Peyer's patch (tissue), 4 donors: Measurements from ENCODE around the gene TSPO. TPM values are rescaled to one million over a fixed set of nuclear protein-coding genes. Genes with fewer than 3 reads are reported as not detected.
A peak's percentile ranks its signal among the peaks of the same experiment; 100 is the strongest.

ENCODE experiments used
- DNase-seq, 3 donors: peaks; one replicate each; pipeline ENCODE4 v3.0.0-alpha.2; 2017 to 2019
- H3K27ac ChIP-seq, 4 donors: fragments of 200-600 bp; sonication (generic); one replicate each; pipeline ENCODE4 v1.5.1; 2016 to 2019
- H3K27me3 ChIP-seq, 2 donors: fragments of 200-600 bp; sonication (generic); one replicate each; pipeline ENCODE4 v1.5.1; 2019
- H3K36me3 ChIP-seq, 3 donors: fragments of 200-600 bp; sonication (generic); one replicate each; pipeline ENCODE4 v1.5.1; 2016 to 2019
- H3K4me1 ChIP-seq, 4 donors: fragments of 200-600 bp; sonication (generic); one replicate each; pipeline ENCODE4 v1.5.1; 2016 to 2019
- H3K4me3 ChIP-seq, 4 donors: fragments of 200-600 bp; sonication (generic); 1 replicate in 3 of 4; 2 replicates in 1 of 4; pipeline ENCODE4 v1.5.1; 2016 to 2019; ENCODE audit warnings: mild to moderate bottlenecking in 1 of 4
- H3K9me3 ChIP-seq, 4 donors: fragments of 200-600 bp; sonication (generic); one replicate each; pipeline ENCODE4 v1.5.1; 2016 to 2019; ENCODE audit warnings: mild to moderate bottlenecking in 1 of 4
- POLR2A ChIP-seq, 2 donors: fragments of 450-650 bp; IDR thresholded peaks; one replicate each; pipeline ENCODE4 v1.5.1; 2017; ENCODE audit warnings: antibody characterized with exemption in 2 of 2, mild to moderate bottlenecking in 2 of 2, moderate library complexity in 2 of 2
- total RNA-seq, 4 donors: library from RNA; depleted of rRNA; stranded (reverse); fragments of >200 nt; gene quantifications; one replicate each; pipeline ENCODE4 v1.1.0, GENCODE V29; 2016
- TF ChIP-seq, protein P1 (sequence below), 6 experiments: fragments of 450-650 bp in 4 of 6; fragments of 200-600 bp in 2 of 6; sonication (generic) in 1 of 6; IDR thresholded peaks; one replicate each; pipeline ENCODE4 v1.5.1; 2017 to 2019; ENCODE audit warnings: antibody characterized with exemption in 6 of 6, mild to moderate bottlenecking in 3 of 6, moderate library complexity in 1 of 6

TSPO gene
- total RNA-seq, 4 donors from 2014 or later, result 220 to 304 (median 270) TPM

DNA sequence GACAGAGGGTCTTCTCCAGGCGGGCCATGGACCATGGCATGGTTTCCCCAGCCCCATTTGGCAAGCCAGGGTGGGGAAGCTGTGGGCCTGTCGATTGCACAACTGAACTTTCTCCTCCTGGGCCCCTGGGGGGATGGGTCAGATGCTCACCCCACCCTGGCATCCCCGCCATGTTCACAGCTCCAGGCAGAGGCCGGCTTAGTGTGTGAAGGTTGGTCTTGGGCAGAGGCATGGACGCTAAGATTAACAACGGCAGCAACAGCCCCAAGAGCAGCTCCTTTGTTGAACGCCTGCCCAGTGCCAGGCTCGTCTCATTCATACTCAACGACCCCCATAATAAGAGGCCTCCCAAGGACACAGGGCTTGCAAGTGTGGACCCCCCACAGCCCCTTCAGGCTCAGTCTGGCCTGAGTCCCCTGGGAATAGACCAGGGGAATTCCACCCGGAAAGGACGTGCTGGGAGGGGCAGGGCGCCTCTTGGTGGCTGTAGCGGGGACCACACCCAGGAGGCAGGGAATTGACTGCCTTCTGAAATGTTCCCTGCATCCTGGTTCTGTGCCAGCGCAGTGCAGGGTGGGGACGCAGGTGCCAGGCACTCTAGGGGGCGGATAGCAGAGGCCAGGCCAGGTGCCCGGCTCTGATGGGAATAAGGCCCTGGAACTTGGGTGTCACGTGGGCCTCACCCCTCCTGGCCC lies 8.3 kb downstream of the TSPO start:
- peak overlapping the region in 3 of 4 donors; percentile 23 to 52 (median 36) for H3K27ac ChIP-seq
- peaks cover 0 to 14% (median 0%) of the 10 kb centered on the region in 3 donors for H3K36me3 ChIP-seq
- no peaks in the 10 kb centered on the region for H3K27me3 ChIP-seq
- DNase-seq, result peak in 2 of 3 donors; percentile 79 to 85
- peaks cover 0 to 54% (median 0%) of the 10 kb centered on the region in 4 donors for H3K4me1 ChIP-seq
- no peaks in the 10 kb centered on the region for H3K9me3 ChIP-seq
- TF ChIP-seq, protein P1, sequence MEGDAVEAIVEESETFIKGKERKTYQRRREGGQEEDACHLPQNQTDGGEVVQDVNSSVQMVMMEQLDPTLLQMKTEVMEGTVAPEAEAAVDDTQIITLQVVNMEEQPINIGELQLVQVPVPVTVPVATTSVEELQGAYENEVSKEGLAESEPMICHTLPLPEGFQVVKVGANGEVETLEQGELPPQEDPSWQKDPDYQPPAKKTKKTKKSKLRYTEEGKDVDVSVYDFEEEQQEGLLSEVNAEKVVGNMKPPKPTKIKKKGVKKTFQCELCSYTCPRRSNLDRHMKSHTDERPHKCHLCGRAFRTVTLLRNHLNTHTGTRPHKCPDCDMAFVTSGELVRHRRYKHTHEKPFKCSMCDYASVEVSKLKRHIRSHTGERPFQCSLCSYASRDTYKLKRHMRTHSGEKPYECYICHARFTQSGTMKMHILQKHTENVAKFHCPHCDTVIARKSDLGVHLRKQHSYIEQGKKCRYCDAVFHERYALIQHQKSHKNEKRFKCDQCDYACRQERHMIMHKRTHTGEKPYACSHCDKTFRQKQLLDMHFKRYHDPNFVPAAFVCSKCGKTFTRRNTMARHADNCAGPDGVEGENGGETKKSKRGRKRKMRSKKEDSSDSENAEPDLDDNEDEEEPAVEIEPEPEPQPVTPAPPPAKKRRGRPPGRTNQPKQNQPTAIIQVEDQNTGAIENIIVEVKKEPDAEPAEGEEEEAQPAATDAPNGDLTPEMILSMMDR (IDR thresholded peaks at IDR 0.05), result peak in 4 of 6 experiments; percentile 30 to 72 (median 66)
- TF ChIP-seq POLR2A (IDR thresholded peaks at IDR 0.05), result no peak
- H3K4me3 ChIP-seq, result no peak overlapping the region

DNA sequence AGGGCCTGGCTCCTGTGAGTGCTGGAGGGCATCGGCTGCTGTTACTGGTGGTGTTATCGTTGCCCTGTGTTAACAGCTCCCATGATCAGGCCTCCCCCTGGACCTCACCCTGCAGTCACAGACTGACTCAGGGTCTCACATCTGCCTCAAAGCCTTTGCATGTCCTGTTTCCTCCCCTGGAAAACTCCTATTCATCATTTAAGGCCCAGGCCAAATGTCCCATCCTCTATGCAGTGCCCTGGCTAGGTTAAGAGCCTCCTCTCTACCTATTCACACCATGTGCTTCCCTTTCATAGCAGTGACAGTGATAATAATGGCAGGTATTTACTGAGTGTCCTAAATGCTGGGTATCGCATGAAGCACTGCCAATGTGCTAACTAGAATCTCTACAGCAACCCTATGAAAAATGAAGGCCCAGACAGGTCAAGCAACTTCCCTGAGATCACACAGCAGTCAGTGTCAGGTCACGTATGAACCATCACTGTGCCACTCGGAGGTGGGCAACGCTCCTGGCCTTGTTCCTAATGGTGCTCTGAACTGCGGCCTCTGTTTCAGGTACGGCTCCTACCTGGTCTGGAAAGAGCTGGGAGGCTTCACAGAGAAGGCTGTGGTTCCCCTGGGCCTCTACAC lies 9.3 kb downstream of the TSPO start:
- TF ChIP-seq, protein P1 (IDR thresholded peaks at IDR 0.05), result no peak
- TF ChIP-seq POLR2A (IDR thresholded peaks at IDR 0.05), result no peak
- Histone ChIP-seq H3K4me3 (no peak overlapping the region), H3K4me1 (peaks cover 0 to 52% (median 0%) of the 10 kb centered on the region in 4 donors), H3K27me3 (no peaks in the 10 kb centered on the region), H3K27ac (peak overlapping the region in 1 of 4 donors; percentile 36), H3K36me3 (peaks cover 0 to 14% (median 0%) of the 10 kb centered on the region in 3 donors), H3K9me3 (no peaks in the 10 kb centered on the region)
- DNase-seq, result no peak

DNA sequence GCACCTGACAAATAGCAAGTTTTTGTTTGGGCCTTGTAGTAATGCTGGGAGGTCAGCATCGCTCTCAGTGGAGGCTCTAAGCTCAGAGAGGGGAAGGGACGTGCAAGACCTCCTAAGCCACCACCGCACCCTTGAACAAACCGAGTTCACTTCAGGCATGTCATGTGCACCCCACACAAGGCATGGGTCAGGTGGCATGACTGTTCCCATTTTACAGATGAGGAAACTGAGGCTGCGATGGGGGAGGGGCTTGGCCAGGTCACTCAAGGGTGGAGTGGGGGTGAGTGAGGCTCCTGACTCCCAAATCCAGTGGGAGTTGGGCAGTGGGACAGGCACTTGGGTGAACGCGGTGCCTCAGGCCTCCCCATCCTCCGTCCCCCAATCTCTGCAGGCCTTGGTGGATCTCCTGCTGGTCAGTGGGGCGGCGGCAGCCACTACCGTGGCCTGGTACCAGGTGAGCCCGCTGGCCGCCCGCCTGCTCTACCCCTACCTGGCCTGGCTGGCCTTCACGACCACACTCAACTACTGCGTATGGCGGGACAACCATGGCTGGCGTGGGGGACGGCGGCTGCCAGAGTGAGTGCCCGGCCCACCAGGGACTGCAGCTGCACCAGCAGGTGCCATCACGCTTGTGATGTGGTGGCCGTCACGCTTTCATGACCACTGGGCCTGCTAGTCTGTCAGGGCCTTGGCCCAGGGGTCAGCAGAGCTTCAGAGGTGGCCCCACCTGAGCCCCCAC lies 11.2 kb downstream of the TSPO start:
- no peak for DNase-seq
- Histone ChIP-seq H3K27ac (no peak overlapping the region), H3K36me3 (peaks cover 0 to 17% (median 0%) of the 10 kb centered on the region in 3 donors), H3K9me3 (no peaks in the 10 kb centered on the region), H3K4me3 (no peak overlapping the region), H3K27me3 (no peaks in the 10 kb centered on the region), H3K4me1 (peaks cover 0 to 40% (median 0%) of the 10 kb centered on the region in 4 donors)
- TF ChIP-seq, protein P1 (IDR thresholded peaks at IDR 0.05), result no peak
- no peak for TF ChIP-seq POLR2A (IDR thresholded peaks at IDR 0.05)

GRCh38 chr22:43163241-43163795 lies 12.0 kb downstream of the TSPO start:
- no peak for TF ChIP-seq POLR2A (IDR thresholded peaks at IDR 0.05)
- TF ChIP-seq, protein P1 (IDR thresholded peaks at IDR 0.05), result no peak
- Histone ChIP-seq H3K27me3 (no peaks in the 10 kb centered on the region), H3K27ac (no peak overlapping the region), H3K4me1 (peaks cover 0 to 33% (median 0%) of the 10 kb centered on the region in 4 donors), H3K4me3 (no peak overlapping the region), H3K9me3 (no peaks in the 10 kb centered on the region), H3K36me3 (peaks cover 0 to 25% (median 0%) of the 10 kb centered on the region in 3 donors)
- DNase-seq, result no peak

GRCh38 chr22:43164636-43165035 lies 13.3 kb downstream of the TSPO start:
- Histone ChIP-seq H3K4me1 (peaks cover 0 to 28% (median 0%) of the 10 kb centered on the region in 4 donors), H3K27ac (no peak overlapping the region), H3K9me3 (no peaks in the 10 kb centered on the region), H3K4me3 (no peak overlapping the region), H3K27me3 (no peaks in the 10 kb centered on the region), H3K36me3 (peaks cover 0 to 28% (median 0%) of the 10 kb centered on the region in 3 donors)
- TF ChIP-seq, protein P1 (IDR thresholded peaks at IDR 0.05), result no peak
- no peak for TF ChIP-seq POLR2A (IDR thresholded peaks at IDR 0.05)
- no peak for DNase-seq
